Measurements from ENCODE around the gene HFM1.

The HFM1 gene

GRCh38 chr1:91243171-91243570, 161.5 kb downstream of the HFM1 start:
- DNase-seq: no peak

GRCh38 chr1:91234181-91234580, 170.5 kb downstream of the HFM1 start:
- DNase-seq: no peak

GRCh38 chr1:91226741-91227140, 177.9 kb downstream of the HFM1 start:
- no peak for DNase-seq

- DNase-seq: no peak
Observed at GRCh38 chr1:91224878-91225277, 179.8 kb downstream of the HFM1 start.

GRCh38 chr1:91221017-91221416, 183.6 kb downstream of the HFM1 start:
- DNase-seq: no peak

GRCh38 chr1:91217911-91218310, 186.7 kb downstream of the HFM1 start:
- DNase-seq: no peak

All from DMS79 (cell line).